ENCODE data around the gene EBF3.

DNA sequence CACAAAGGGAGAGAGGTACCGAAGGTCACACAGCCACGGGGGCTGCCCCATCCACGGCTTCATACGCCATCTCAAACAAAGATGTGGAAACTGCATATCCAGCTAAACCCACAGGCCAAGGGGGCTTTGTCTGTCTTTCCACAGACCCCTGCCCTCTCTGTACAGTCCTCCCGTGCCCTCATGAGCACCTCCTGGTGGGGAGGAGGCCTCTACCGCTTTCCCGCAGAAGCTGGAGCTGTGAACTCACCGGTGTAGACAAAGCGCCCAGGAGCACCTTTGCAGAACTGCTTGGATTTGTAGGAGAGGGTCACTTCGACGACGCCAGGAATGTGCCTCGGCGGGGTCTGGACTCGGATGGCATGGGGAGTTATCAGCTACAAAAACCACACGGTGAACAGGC is 97.2 kb downstream of the EBF3 start:
- TF ChIP-seq, protein P1, sequence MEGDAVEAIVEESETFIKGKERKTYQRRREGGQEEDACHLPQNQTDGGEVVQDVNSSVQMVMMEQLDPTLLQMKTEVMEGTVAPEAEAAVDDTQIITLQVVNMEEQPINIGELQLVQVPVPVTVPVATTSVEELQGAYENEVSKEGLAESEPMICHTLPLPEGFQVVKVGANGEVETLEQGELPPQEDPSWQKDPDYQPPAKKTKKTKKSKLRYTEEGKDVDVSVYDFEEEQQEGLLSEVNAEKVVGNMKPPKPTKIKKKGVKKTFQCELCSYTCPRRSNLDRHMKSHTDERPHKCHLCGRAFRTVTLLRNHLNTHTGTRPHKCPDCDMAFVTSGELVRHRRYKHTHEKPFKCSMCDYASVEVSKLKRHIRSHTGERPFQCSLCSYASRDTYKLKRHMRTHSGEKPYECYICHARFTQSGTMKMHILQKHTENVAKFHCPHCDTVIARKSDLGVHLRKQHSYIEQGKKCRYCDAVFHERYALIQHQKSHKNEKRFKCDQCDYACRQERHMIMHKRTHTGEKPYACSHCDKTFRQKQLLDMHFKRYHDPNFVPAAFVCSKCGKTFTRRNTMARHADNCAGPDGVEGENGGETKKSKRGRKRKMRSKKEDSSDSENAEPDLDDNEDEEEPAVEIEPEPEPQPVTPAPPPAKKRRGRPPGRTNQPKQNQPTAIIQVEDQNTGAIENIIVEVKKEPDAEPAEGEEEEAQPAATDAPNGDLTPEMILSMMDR (conservative IDR thresholded peaks at IDR 0.05; ENCODE audit: low read depth, low read length): no peak
- no peak for TF ChIP-seq EZH2phosphoT487 (IDR thresholded peaks at IDR 0.05; ENCODE audit: borderline replicate concordance, low read length)
